CD4-positive, alpha-beta T cell (primary cell): ENCODE measurements around the gene SNX13. TPM values are rescaled to one million over a fixed set of nuclear protein-coding genes. Genes with fewer than 3 reads are reported as not detected.

Source experiments
- ATAC-seq: fragments of 200-7000 bp; cut with Tn5 transposase; one replicate; pipeline ENCODE4 v1.10.0; 2022; ENCODE audit warnings: mild to moderate bottlenecking; ENCODE audit not compliant: poor library complexity
- CTCF ChIA-PET: fragments of 350-600 bp; sonication (Branson Sonifier 250); formaldehyde crosslinking; loops from one replicate; lab custom pipeline; 2021; ENCODE audit warnings: antibody characterized with exemption, inconsistent platforms; lab: Charles Lee
- POLR2A ChIA-PET: fragments of 350-600 bp; sonication (Branson Sonifier 250); formaldehyde crosslinking; loops from one replicate; lab custom pipeline; 2021; ENCODE audit warnings: antibody characterized with exemption, inconsistent platforms; lab: Charles Lee
- DNase-seq, 14 experiments: peaks; one replicate each; pipeline ENCODE4 v3.0.0-alpha.2; 2013 to 2020; ENCODE audit warnings: mixed read lengths in 2 of 14
- H3K27ac ChIP-seq, 2 donors: one replicate each; pipeline versions ENCODE4 v1.5.1 to v1.7.0; 2013; ENCODE audit warnings: low read length in 2 of 2, low read depth in 1 of 2, mild to moderate bottlenecking in 1 of 2
- H3K27me3 ChIP-seq, 2 experiments: 1 replicate in 1 of 2; 2 replicates in 1 of 2; pipeline versions ENCODE4 v1.6.1 to v1.7.0; 2013; ENCODE audit warnings: low read length in 2 of 2, control low read depth in 1 of 2, mild to moderate bottlenecking in 1 of 2, moderate library complexity in 1 of 2; ENCODE audit not compliant: insufficient read depth in 2 of 2, control insufficient read depth in 1 of 2
- H3K36me3 ChIP-seq: one replicate; pipeline ENCODE4 v1.6.1; 2013; ENCODE audit warnings: low read length, control low read depth; ENCODE audit not compliant: insufficient read depth
- H3K4me1 ChIP-seq: one replicate; pipeline ENCODE4 v1.6.1; 2013; ENCODE audit warnings: low read length, control low read depth; ENCODE audit not compliant: insufficient read depth
- H3K4me3 ChIP-seq: one replicate; pipeline ENCODE4 v1.5.1; 2013; ENCODE audit warnings: mild to moderate bottlenecking, low read length, moderate library complexity
- H3K9me3 ChIP-seq, 2 experiments: 1 replicate in 1 of 2; 2 replicates in 1 of 2; pipeline versions ENCODE4 v1.6.1 to v1.7.0; 2013; ENCODE audit warnings: low read length in 2 of 2, mild to moderate bottlenecking in 2 of 2, control low read depth in 1 of 2, moderate library complexity in 1 of 2; ENCODE audit not compliant: control insufficient read depth in 1 of 2, insufficient read depth in 1 of 2
- H3K27ac Mint-ChIP-seq: one replicate; pipeline ENCODE4 v1.8.0; 2020; ENCODE audit warnings: mixed read lengths
- H3K27me3 Mint-ChIP-seq: one replicate; pipeline ENCODE4 v1.8.0; 2021; ENCODE audit warnings: mixed read lengths
- H3K36me3 Mint-ChIP-seq: one replicate; pipeline ENCODE4 v1.8.0; 2021; ENCODE audit warnings: low read depth, mixed read lengths
- H3K4me1 Mint-ChIP-seq: one replicate; pipeline ENCODE4 v1.8.0; 2021; ENCODE audit warnings: low read depth, mixed read lengths
- H3K4me3 Mint-ChIP-seq: one replicate; pipeline ENCODE4 v1.8.0; 2020; ENCODE audit warnings: mild to moderate bottlenecking, mixed read lengths
- H3K9me3 Mint-ChIP-seq: one replicate; pipeline ENCODE4 v1.8.0; 2020; ENCODE audit warnings: mixed read lengths
- CTCF ChIP-seq: fragments of 200-600 bp; IDR thresholded peaks from one replicate; pipeline ENCODE4 v1.8.0; 2022; ENCODE audit warnings: antibody characterized with exemption, mild to moderate bottlenecking
- intact Hi-C, 2 experiments: fragments of 100-400 bp; cut with DNase I in 1 of 2; cut with micrococcal nuclease in 1 of 2; formaldehyde crosslinking; loops; one replicate each; pipeline versions ENCODE4 v1.15.1 to v1.9.0; 2023 to 2025; cut with DNase I, micrococcal nuclease
- total RNA-seq, 174 experiments: library from RNA in 2 of 174; stranded (reverse) in 2 of 174; gene quantifications; one replicate each; pipeline ENCODE4 v1.2.3 and lab custom pipeline; 2021 to 2026

SNX13 gene
- total RNA-seq, 2 experiments from 2014 or later, result 24.0 to 25.8 TPM

- no peaks in the 10 kb centered on the region for H3K4me1 ChIP-seq
- no peak overlapping the region for H3K27ac ChIP-seq
- Mint-ChIP-seq H3K4me3 (no peak overlapping the region), H3K9me3 (no peaks in the 10 kb centered on the region), H3K27ac (no peak overlapping the region), H3K36me3 (no peaks in the 10 kb centered on the region), H3K4me1 (no peaks in the 10 kb centered on the region), H3K27me3 (no peaks in the 10 kb centered on the region)
- H3K4me3 ChIP-seq, result no peak overlapping the region
- no peaks in the 10 kb centered on the region for H3K36me3 ChIP-seq
- H3K9me3 ChIP-seq, result no peaks in the 10 kb centered on the region
- ATAC-seq (no peak), DNase-seq (no peak)
- ChIA-PET CTCF (no interaction called here), POLR2A (no interaction called here)
- TF ChIP-seq CTCF, result no peak
- intact Hi-C loops, result no loop called here
- no peaks in the 10 kb centered on the region for H3K27me3 ChIP-seq
Measured at GRCh38 chr7:17988141-17988540, 47.8 kb upstream of the SNX13 start.

GRCh38 chr7:17986851-17987250, 46.6 kb upstream of the SNX13 start:
- intact Hi-C loops, result no loop called here
- H3K4me1 ChIP-seq, result no peaks in the 10 kb centered on the region
- ChIA-PET CTCF (no interaction called here), POLR2A (no interaction called here)
- no peaks in the 10 kb centered on the region for H3K36me3 ChIP-seq
- no peaks in the 10 kb centered on the region for H3K27me3 ChIP-seq
- H3K4me3 Mint-ChIP-seq, result no peak overlapping the region
- H3K9me3 Mint-ChIP-seq, result no peaks in the 10 kb centered on the region
- H3K36me3 Mint-ChIP-seq, result no peaks in the 10 kb centered on the region
- H3K27me3 Mint-ChIP-seq, result no peaks in the 10 kb centered on the region
- no peak for DNase-seq
- no peak for TF ChIP-seq CTCF
- H3K27ac ChIP-seq, result no peak overlapping the region
- ATAC-seq, result no peak
- H3K4me3 ChIP-seq, result no peak overlapping the region
- no peaks in the 10 kb centered on the region for H3K4me1 Mint-ChIP-seq
- no peaks in the 10 kb centered on the region for H3K9me3 ChIP-seq
- no peak overlapping the region for H3K27ac Mint-ChIP-seq

- no peaks in the 10 kb centered on the region for H3K36me3 ChIP-seq
- no peaks in the 10 kb centered on the region for H3K9me3 ChIP-seq
- no peaks in the 10 kb centered on the region for H3K27me3 ChIP-seq
- DNase-seq (no peak), ATAC-seq (no peak)
- no peaks in the 10 kb centered on the region for H3K27me3 Mint-ChIP-seq
- H3K27ac ChIP-seq, result no peak overlapping the region
- no peak overlapping the region for H3K4me3 ChIP-seq
- no peaks in the 10 kb centered on the region for H3K4me1 ChIP-seq
- POLR2A ChIA-PET, result no interaction called here
- no peak overlapping the region for H3K27ac Mint-ChIP-seq
- TF ChIP-seq CTCF, result no peak
- no peaks in the 10 kb centered on the region for H3K36me3 Mint-ChIP-seq
- H3K4me1 Mint-ChIP-seq, result no peaks in the 10 kb centered on the region
- CTCF ChIA-PET, result no interaction called here
- intact Hi-C loops, result no loop called here
- no peaks in the 10 kb centered on the region for H3K9me3 Mint-ChIP-seq
- no peak overlapping the region for H3K4me3 Mint-ChIP-seq
Measured at GRCh38 chr7:17985473-17986239, 45.4 kb upstream of the SNX13 start.
